LoVo (cell line): Measurements from ENCODE around the gene SH3BGRL.
A peak's percentile ranks its signal among the peaks of the same experiment; 100 is the strongest.

Experiments
- DNase-seq: peaks from one replicate; pipeline ENCODE4 v3.0.0-alpha.2; 2016; ENCODE audit warnings: low spot score

SH3BGRL gene

DNA sequence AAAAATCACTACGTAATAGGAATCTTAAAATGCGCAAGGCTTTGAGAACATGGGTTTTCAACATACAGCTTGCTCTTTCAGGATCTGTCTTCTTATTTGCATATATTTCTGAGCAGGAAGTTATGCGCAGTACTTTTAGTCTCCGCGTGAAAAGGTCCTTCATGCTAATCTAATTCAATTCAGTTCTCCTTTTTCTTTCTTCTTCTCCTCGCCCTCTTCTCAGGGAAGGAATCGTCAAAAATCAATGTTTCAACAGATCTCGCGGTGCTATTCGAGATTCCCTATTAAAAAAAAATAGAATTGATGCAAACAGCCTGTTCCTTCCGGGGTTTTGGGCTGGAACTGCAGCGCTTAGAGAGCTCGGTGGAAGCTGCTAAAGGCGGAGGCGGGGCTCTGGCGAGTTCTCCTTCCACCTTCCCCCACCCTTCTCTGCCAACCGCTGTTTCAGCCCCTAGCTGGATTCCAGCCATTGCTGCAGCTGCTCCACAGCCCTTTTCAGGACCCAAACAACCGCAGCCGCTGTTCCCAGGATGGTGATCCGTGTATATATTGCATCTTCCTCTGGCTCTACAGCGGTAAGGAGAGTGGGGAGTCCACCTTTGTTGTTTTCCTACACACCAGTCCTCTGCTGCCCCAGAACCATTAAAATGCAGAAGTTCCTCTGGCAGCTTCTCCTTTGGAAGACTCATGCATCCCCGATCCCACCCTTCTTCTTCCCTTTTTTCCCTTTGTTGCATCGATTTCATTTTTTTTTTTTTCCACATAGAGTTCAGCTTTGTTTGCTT, at the start of gene SH3BGRL, which contains the start of gene HMGN5:
SH3BGRL (plus strand) TSS at position 432 of the 785 bp plus-strand sequence; CDS start at position 531, 99 bp downstream.
HMGN5 (minus strand) TSS at position 243 of the 785 bp plus-strand sequence. CDS start 80,364 bp downstream, outside the sequence.
- peak; percentile 72 for DNase-seq

DNA sequence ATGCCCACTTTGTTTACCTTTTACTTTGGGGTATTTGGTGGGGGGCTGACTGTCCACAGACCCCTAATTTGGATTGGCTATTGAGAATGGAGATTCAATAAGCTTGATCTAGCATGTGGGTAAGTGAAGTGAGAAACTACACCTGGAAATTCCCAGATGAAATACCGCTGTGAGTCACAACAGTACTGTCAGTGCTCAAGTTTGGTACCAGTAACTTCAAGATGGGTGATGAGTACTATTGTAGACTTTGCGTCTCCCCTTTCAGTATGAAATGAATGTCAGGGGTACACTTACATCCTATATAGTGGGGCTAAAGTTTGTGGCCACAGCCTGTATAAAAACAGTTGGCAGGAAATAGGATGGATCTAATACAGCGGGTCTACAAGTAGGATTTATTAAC, 33.5 kb upstream of the SH3BGRL start:
- DNase-seq: no peak

DNA sequence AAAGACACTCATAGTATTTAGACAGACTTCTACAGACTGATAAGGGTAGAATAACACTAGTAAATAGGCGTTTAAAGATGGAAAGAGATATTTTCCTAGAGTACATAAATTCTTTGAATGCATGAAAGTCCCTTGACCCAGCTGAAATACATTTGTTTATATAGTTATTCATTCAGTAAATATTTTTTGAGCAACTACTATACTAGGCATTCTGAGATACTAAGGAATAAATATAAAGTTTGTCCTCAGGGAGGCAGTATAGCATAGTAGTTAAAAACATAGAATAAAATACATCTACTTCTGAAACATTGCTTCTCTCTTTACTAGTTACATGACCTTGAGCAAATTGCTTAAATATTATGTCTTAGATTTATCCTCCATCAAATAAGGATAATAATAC, 27.6 kb upstream of the SH3BGRL start:
- DNase-seq: peak; percentile 1

DNA sequence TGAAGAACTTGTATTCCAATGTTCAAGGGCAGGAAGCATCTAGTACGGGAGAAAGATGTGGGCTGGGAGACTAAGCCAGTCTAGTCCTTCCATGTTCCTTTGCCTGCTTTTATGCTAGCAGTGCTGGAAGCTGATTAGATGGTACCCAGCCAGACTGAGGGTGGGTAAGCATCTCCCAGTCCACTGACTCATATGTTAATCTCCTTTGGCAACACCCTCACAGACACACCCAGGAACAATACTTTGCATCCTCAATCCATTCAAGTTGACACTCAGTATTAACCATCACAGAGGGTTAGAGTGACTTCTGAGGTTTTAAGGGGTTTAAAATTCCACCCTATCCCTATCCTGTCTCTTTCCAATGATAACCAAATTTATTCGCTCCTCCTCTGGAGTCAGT, 6.6 kb upstream of the SH3BGRL start:
- no peak for DNase-seq

DNA sequence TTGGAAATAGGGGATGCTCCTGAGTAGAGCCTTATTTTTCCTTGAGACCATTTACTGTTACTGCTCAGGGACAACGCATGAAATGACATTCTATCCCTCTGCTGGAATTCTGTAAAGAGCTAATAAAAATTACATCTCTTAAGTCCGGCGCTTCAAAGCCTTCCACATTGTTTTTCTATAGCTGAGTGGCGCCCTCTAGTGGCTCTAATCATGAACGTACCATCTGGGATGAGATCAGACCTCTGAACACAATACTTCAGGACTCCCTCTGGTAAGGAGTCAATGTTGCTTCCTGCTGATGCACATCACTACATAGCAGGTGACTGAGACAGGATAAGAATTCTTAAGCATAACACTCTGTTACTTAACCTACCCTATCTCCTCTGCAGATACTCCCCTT, 6.2 kb upstream of the SH3BGRL start:
- peak; percentile 30 for DNase-seq

DNA sequence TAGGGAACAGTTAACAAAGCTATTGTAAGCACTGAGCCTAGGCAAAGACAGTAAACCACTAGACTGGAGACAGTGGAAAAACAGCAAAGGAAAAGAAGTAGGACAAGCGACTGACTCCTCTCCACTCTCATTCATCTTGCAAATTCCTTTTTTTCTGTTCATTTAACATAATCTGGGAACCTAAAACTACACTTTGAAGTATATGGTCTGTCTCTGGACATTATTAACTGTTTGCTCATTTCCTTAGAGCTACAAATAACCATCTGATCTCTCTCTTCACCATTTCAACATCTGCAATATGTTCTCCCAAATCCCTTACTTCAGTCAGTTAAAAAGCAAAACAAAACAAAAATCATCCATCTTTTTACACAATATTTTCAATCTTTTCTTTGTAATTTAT, 831 bp upstream of the SH3BGRL start:
- DNase-seq: no peak

DNA sequence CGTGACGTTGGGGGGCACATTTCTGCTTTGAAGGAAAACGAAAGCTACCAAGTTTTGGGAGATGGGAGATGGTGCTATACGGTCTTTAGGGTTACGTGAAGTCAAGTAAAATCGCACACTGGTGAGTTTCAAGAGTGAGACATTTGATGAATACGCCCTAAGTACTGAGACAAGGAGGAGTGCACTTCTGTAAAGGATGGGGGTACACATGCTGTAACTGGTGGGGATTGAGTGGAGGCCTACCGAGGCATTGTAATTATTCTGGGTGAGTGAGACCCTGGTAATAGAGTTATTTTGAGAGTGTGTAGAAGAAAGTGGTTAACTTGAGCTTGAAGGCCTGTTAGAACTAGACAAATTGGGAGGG, 536 bp downstream of the SH3BGRL start:
- DNase-seq: no peak

DNA sequence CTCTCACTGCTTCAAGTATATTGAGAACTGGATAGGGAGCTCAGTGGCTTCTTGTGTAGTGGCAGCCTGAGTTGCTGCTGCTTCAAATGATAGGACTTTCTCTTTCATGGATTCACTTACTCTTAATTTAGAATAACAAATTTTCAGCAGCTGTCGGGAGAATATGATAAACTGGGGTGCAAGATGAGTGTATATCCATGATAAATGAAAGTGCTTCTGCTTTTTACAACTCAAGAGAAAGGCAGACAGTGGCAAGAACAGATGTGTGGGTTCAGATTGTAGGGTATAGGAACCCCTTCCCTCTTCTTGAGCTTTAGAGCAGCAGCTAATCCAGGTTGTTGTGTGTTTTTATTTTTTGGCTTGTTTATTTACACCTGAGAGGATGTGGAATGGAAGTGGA, 1.0 kb downstream of the SH3BGRL start:
- DNase-seq: no peak

DNA sequence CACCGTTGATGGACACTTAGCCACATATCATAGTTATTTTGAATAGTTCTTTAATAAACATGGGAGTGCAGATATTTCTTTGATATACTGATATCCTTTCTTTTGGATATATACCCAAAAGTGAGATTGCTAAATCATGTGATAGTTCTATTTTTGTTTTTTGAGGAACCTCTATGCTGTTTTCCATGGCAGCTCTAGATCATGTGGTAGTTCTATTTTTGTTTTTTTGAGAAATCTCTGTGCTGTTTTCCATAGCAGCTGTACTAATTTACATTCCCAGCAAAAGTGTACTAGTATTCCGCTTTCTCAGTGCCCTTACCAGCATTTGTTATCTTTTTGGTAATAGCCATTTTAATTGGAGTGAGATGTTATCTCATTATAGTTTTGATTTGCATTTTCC, 3.6 kb downstream of the SH3BGRL start:
- DNase-seq: no peak

DNA sequence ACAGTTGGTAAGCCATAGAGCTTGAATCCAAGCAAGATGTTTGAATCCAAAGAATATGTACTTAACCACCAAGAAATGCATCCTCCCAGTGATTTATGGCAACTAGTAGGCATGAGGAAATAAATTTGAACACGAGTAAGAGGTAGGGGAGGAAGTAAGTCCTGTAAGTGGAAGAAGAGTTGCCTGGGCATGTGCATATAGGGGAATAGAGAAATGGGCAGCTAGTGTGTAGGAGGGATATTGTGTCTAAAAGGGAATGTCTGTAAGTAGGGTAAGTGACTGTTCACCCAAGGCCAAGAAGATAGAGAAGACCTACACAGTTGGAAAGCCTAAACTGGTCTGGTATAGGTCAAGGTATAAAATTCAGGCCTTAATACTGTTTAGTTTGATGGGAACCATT, 4.6 kb downstream of the SH3BGRL start:
- no peak for DNase-seq

DNA sequence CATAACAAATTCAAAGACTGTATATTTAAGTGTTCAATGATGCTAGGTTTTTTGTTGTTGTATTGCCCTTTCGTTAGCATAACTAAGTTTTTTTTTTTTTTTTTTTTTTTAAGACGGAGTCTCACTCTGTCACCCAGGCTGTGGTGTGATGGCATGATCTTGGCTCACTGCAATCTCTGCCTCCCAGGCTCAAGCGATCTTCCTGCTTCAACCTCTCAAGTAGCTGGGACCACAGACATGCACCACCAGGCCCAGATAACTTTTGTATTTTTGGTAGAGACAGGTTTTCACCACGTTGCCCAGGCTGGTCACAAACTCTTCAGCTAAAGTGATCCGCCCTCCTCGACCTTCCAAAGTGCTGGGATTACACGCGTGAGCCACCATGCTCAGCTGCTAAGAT, 7.0 kb downstream of the SH3BGRL start:
- DNase-seq: no peak

DNA sequence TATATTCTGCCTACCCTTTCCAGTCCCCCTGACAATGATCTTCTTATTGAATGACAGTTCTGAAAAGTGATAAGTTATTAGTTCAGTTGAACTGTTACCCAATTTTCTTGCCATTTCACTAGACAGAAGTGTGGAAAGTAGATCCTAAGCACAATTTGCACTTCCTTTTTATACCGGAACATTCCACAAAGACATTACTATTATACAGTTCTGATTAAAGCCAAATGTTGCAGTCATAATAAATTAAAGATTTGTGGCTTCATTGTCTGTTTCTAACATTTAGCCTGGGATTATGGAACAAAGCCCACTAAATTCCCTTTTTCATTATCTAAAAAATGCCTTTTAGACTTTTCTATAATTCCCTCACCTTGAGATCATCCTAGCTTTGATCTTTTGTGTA, 13.8 kb downstream of the SH3BGRL start:
- no peak for DNase-seq

DNA sequence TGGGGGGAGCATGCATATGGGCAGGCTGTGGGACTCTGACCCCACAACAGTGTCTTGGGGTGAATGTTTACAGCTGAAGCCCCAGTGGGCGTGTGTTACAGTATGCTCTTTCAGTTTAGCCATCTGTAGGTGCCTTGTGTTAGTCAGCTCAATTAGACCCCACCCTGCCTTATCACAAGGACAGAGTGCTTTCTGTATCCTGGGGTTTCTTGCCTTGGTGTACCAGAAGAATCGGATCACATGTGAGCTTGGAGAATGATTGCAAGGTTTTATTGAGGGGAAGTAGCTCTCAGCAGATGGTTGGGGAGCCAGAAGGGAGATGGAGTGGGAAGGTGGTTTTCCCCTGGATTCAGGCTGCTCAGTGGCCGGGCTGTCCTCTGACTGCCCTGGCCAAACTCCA, 27.3 kb downstream of the SH3BGRL start:
- no peak for DNase-seq

DNA sequence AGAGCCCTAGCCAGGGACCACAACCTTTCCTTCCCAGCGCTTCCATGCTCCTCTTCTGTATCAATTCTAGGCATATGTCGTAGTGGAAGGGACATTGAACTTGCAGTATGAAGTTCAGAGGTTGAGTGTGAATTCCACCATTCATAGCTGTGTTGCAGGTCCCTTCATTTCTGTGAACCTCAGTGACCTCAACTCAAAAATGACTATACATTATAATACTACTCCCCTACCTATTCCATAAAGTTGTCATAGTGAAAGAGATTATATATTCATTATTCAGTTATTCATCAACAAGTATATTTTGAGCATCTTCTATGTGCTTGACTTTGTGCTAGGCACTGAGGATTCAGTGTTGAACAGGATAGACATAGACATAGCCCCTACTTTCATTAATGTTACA, 28.0 kb downstream of the SH3BGRL start:
- no peak for DNase-seq

DNA sequence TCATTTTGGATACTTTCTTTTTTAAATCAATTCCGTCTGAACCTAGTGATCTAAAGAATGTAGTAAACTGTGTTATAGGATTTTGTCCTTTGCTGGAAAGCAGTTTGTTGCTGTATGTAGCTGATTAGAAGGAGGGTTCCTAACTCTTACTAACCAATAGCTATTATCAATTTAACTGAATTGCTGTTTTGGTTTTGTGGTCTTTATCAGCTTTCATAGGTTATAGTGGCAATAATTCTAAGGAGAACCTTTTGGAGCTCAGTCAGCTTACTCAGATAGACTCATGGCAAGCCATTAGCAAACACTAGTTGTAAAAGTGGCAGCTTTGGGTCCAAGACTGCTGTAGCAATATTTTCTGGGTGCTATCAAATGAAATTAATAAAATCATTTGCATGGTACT, 29.6 kb downstream of the SH3BGRL start:
- DNase-seq: no peak

DNA sequence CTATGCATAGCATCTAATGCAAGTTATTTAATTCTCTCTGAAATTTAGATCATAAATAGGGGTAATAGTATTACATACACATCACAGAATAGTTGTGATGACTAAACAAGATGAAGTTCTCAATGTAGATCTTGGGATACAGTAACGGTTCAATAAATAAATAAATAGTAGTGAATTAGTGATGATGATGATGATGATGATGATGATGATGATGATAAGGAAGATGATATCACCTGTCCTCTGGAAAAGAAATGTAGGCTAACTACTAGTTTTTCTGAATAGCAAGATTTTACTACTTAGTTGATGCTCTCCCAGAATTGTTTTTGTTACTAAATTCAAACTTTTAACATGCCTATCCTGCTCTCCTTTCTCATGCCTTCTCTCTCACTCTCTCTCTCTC, 30.3 kb downstream of the SH3BGRL start:
- DNase-seq: no peak

DNA sequence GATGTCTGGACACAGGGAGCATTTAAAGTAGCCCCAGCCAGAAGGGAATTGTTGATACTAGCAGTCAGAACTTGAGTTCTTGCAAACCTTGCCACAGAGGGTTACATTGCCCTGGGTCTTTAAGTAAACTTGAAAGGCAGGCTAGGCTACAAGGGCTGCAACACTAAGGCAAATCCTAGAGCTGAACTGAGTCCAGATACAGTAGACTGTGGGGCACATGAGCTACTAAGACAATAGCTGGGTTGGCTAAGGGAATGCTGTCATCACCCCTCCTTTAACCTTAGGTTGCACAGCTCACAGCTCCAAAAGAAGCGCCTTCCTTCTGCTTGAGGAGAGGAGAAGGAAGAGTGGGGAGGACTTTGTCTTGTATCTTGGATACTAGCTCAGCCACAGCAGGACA, 35.6 kb downstream of the SH3BGRL start:
- no peak for DNase-seq

DNA sequence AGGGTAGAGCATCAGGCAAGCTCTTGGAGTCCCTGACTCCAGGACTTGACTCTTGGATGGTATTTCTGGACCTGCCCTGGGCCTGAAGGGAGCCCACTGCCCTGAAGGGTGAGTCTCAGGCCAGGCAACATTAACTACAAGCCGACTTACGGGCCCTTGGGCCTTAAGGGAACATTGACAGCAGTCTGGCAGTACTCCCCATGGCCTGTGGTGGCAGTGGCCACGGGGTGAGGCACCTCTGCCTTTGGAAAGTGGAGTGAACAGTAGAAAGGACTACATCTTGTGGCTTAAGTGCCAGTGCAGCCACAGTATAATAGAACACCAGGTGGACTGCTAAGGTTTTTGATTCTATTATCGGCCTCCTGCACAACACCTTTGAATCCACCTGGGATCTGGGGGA, 36.3 kb downstream of the SH3BGRL start:
- DNase-seq: no peak

DNA sequence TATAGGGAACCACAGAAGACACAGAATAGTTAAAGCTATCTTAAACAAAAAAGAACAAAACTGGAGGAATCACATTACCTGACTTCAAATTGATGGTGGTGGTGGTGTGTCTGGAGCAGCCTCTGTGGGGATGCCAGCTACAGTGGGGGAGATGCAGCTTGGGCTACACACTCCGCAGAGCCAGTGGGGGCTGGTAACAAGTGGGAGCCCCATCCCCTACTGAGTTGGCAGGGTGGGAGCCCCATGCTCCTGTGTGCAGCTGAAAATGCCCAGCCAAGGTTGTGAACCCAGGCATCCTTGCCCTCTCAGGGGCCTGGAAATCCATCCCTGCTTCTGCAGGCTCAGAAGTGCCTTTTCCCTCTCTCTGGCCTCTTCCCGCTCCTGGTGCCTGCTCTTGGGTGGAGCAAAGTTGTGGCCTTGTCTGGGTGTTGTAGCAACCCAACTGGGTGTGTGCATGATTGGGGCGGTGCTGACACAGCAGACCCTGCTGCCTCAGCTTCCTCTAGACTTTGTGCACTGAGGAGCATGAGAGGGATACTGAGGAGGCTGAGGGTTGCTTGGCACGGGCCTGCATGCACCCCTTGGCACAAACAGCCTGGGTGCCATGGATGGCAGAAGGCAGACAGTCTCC, 38.9 kb downstream of the SH3BGRL start:
- DNase-seq: no peak

DNA sequence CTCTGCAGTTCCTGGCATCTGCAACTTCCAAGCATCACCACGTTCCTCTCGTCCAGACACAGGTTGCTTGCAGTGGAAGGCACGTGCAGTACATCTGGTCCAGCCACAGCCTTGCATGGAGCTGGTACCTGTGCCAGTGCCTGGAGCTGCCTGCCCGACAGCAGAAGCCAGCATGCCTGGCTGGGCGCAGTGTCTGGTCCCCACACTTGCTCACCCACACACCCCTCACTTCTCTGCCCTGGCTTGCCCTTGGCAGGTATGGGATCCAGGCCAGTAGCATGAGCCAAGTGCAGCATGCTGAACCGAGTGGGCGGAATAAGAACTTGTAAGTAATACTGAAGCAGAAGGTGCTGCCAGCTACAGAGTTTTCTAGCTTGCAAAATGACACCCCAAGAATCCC, 39.9 kb downstream of the SH3BGRL start:
- DNase-seq: no peak

DNA sequence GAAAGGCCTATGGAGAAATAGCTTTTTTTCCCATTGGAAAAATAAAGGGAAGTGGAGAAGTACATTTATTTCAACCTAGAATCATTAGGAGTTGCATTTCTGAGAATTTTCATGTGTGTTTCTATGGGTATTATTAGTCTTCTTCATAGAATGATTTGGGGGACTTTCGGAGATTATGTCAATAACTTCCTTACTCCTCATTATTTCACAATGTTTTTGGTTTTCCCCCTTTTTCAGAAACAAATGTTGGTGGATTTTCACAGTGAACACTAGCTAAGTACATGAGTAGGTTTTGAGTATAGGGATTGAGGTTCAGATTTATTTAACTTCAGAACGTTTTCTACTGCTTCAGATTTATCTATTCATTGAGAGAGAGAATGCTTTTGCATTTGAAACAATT, 54.0 kb downstream of the SH3BGRL start:
- DNase-seq: no peak

DNA sequence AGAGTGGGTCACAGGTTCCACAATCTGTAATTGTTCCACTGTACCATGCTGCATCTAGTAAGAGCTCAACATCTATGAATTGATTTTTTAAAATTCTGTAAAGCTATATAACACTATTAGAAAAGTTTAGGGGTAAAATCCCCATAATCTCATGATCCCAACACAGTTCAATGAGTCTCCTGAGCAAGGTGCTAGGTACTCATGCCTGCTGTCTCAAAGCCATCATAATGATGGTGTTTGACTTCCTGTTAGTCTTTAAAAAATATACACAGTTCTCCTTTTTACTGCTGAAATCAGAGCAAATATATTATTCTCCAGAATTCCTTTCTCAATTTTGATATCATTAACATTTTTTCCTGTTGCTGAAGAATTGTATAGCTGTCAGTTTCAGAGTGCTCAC, 55.9 kb downstream of the SH3BGRL start:
- no peak for DNase-seq

DNA sequence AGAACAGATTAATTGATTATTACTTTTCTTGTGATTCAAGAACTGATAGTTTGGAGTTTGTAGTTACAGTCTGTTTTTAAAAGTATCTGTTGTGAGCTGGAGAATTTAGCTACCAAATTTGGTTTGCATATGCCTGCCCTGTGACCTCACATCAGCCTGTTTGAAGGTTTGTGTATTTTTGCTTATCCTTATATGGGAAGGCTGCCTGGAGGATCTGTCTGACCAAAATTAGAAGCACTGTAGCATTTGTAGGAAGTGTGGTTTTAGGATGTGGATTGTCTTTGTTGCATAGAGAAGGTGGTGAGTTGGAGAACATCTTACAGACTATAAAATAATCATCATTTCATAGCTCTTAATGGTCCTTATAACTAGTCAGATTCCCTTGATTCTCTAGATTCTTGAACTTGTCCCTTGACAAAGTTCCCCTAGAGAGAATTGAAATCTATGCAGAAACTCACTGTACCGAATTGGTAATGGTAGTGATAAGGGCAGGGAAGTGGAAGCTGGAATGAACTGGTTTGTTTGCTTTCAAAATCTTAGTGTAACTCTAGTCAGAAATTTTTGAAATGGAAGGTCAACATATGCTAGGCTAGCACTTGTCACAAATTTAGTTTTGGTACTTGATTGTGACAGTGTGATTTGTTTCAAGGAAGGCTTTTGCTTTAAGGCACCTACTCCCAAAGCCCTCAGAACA, 57.3 kb downstream of the SH3BGRL start:
- no peak for DNase-seq
